ENCODE measurements around the gene TMEM223. TPM values are rescaled to one million over a fixed set of nuclear protein-coding genes. Genes with fewer than 3 reads are reported as not detected.
A peak's percentile ranks its signal among the peaks of the same experiment; 100 is the strongest.

Gene TMEM223
- total and polyA plus RNA-seq, 8 donors, result 0.89 to 28.2 (median 12.5) TPM; not detected in 1

- Histone ChIP-seq H3K27me3 (no peaks in the 10 kb centered on the region), H3K27ac (peak overlapping the region; percentile 79 to 93 (median 88)), H3K36me3 (peaks cover 42 to 73% (median 70%) of the 10 kb centered on the region in 4 donors), H3K9me3 (no peaks in the 10 kb centered on the region), H3K4me1 (peaks cover 37 to 55% (median 53%) of the 10 kb centered on the region in 4 donors), H3K4me3 (peak overlapping the region; percentile 75 to 97 (median 87))
- DNase-seq, result no peak
- intact Hi-C loops (cut with DNase I; ENCODE audit: low total_unique reads), result loop anchor here (10.0 kb wide), 1 partner anchor 63 kb away; no protein-coding TSS in a partner anchor
- TF ChIP-seq EP300 (IDR thresholded peaks at IDR 0.05) (no peak), POLR2AphosphoS5 (IDR thresholded peaks at IDR 0.05) (no peak), POLR2A (IDR thresholded peaks at IDR 0.05) (no peak), CTCF (IDR thresholded peaks at IDR 0.05) (peak in 2 of 7 experiments; percentile 0)
- 22 to 25% (median 24%) methylated on average over 11 of the region's 11 CpGs for WGBS, 5 donors
Observed at GRCh38 chr11:62792202-62792575, 383 bp upstream of the TMEM223 start.

- Histone ChIP-seq H3K4me3 (no peak overlapping the region), H3K27me3 (no peaks in the 10 kb centered on the region), H3K27ac (peak overlapping the region in 2 of 5 donors; percentile 88 to 93), H3K9me3 (no peaks in the 10 kb centered on the region), H3K4me1 (peaks cover 45 to 66% (median 64%) of the 10 kb centered on the region in 4 donors), H3K36me3 (peaks cover 16 to 54% (median 43%) of the 10 kb centered on the region in 4 donors)
- 45 to 52% (median 51%) methylated on average over 2 to 3 of the region's 3 CpGs for WGBS, 5 donors
- no peak for DNase-seq
- no peak for TF ChIP-seq POLR2A (IDR thresholded peaks at IDR 0.05)
- no peak for TF ChIP-seq CTCF (IDR thresholded peaks at IDR 0.05)
- TF ChIP-seq POLR2AphosphoS5 (IDR thresholded peaks at IDR 0.05), result no peak
- no peak for TF ChIP-seq EP300 (IDR thresholded peaks at IDR 0.05)
- intact Hi-C loops (cut with DNase I; ENCODE audit: low total_unique reads), result loop anchor here (10.0 kb wide), 1 partner anchor 45 kb away; the partner anchor contains the start of genes STX5, TEX54 and WDR74
Observed at GRCh38 chr11:62789576-62789975, 2.2 kb downstream of the TMEM223 start.

- DNase-seq, result no peak
- peak overlapping the region in 1 of 4 donors; percentile 66 for H3K4me3 ChIP-seq
- peaks cover 45 to 66% (median 64%) of the 10 kb centered on the region in 4 donors for H3K4me1 ChIP-seq
- 57 to 71% (median 65%) methylated on average over 4 to 5 of the region's 5 CpGs for WGBS, 5 donors
- no peaks in the 10 kb centered on the region for H3K9me3 ChIP-seq
- intact Hi-C loops (cut with DNase I; ENCODE audit: low total_unique reads), result loop anchor here (10.0 kb wide), 1 partner anchor 46 kb away; the partner anchor contains the start of genes STX5, TEX54 and WDR74
- no peak for TF ChIP-seq POLR2AphosphoS5 (IDR thresholded peaks at IDR 0.05)
- no peak for TF ChIP-seq CTCF (IDR thresholded peaks at IDR 0.05)
- TF ChIP-seq POLR2A (IDR thresholded peaks at IDR 0.05), result no peak
- no peak for TF ChIP-seq EP300 (IDR thresholded peaks at IDR 0.05)
- H3K36me3 ChIP-seq, result peaks cover 11 to 48% (median 38%) of the 10 kb centered on the region in 4 donors
- peak overlapping the region in 4 of 5 donors; percentile 92 to 99 (median 94) for H3K27ac ChIP-seq
- H3K27me3 ChIP-seq, result no peaks in the 10 kb centered on the region
Observed at GRCh38 chr11:62788991-62789390, 2.8 kb downstream of the TMEM223 start.

GRCh38 chr11:62787005-62787759 lies 4.6 kb downstream of the TMEM223 start, which contains the start of gene TMEM179B:
Gene TMEM179B (plus strand): TSS chr11:62787402. CDS start chr11:62787432, 30 bp downstream.
- Histone ChIP-seq H3K9me3 (no peaks in the 10 kb centered on the region), H3K4me3 (peak within 1 kb of the TSS; percentile 62 to 100 (median 82)), H3K36me3 (peaks cover 16 to 45% (median 32%) of the 10 kb centered on the region in 4 donors), H3K27me3 (no peaks in the 10 kb centered on the region), H3K27ac (peak within 1 kb of the TSS; percentile 92 to 99 (median 94)), H3K4me1 (peaks cover 41 to 61% (median 54%) of the 10 kb centered on the region in 4 donors)
- WGBS, 5 donors, result 0 to 1% (median 0%) methylated on average over 49 to 88 of the region's 88 CpGs
- peak in 2 of 4 donors; percentile 87 to 96 for TF ChIP-seq POLR2A (IDR thresholded peaks at IDR 0.05)
- peak in 2 of 7 experiments; percentile 30 to 43 for TF ChIP-seq CTCF (IDR thresholded peaks at IDR 0.05)
- TF ChIP-seq POLR2AphosphoS5 (IDR thresholded peaks at IDR 0.05), result peak; percentile 95 to 100 (median 97)
- no peak for TF ChIP-seq EP300 (IDR thresholded peaks at IDR 0.05)
- DNase-seq, result peak; percentile 99 to 100
- intact Hi-C loops (cut with DNase I; ENCODE audit: low total_unique reads), result loop anchor here (10.0 kb wide), 1 partner anchor 48 kb away; the partner anchor contains the start of genes STX5, TEX54 and WDR74
